H1 (cell line): ENCODE data around the gene ARHGAP27. TPM values are rescaled to one million over a fixed set of nuclear protein-coding genes. Genes with fewer than 3 reads are reported as not detected.
"Not testable (repeated sequence)": the region's sequence is repeated elsewhere in the genome, so short reads cannot be mapped to it uniquely, and the experiment has no call there.

Experiments
- CTCF ChIA-PET: fragments of 300-600 bp; sonication (Branson Sonifier 250); formaldehyde crosslinking; loops from one replicate; lab custom pipeline; 2021; ENCODE audit not compliant: partially characterized antibody; lab: Charles Lee
- POLR2A ChIA-PET: fragments of 300-600 bp; sonication (Branson Sonifier 250); formaldehyde crosslinking; loops from one replicate; lab custom pipeline; 2021; ENCODE audit warnings: inconsistent platforms; ENCODE audit not compliant: partially characterized antibody; lab: Charles Lee
- DNase-seq, 2 experiments: peaks; one replicate each; pipeline versions ENCODE4 v3.0.0 to v3.0.0-alpha.2; 2010 to 2022; ENCODE audit warnings: low spot score in 2 of 2, low read depth in 1 of 2, mixed read lengths in 1 of 2
- FAIRE-seq: peaks from 2 replicates; lab custom pipeline; 2011; peaks lifted over from hg19 to GRCh38; lab: Jason Lieb, UNC
- H2AFZ ChIP-seq: 2 replicates; pipeline ENCODE4 v1.8.1; 2012; ENCODE audit warnings: low read length, inconsistent platforms
- H2AK5ac ChIP-seq: 2 replicates; pipeline ENCODE4 v1.6.1; 2013; ENCODE audit warnings: low read depth, low read length
- H2BK120ac ChIP-seq: replicated peaks from 2 replicates; pipeline ENCODE3; 2013; ENCODE audit warnings: low read depth, low read length, inconsistent platforms
- H2BK12ac ChIP-seq: 2 replicates; pipeline ENCODE4 v1.6.1; 2013; ENCODE audit warnings: low read depth, low read length
- H2BK15ac ChIP-seq: 2 replicates; pipeline ENCODE4 v1.6.1; 2013; ENCODE audit warnings: low read length
- H2BK20ac ChIP-seq: 2 replicates; pipeline ENCODE4 v1.6.1; 2013; ENCODE audit warnings: low read length
- H2BK5ac ChIP-seq: 2 replicates; pipeline ENCODE4 v1.6.1; 2013; ENCODE audit warnings: low read depth, low read length
- H3K14ac ChIP-seq: 2 replicates; pipeline ENCODE4 v1.6.1; 2013; ENCODE audit warnings: inconsistent platforms; ENCODE audit not compliant: insufficient read length
- H3K18ac ChIP-seq: 2 replicates; pipeline ENCODE4 v1.6.1; 2013; ENCODE audit warnings: low read length; ENCODE audit errors: extremely low read depth
- H3K23ac ChIP-seq: 2 replicates; pipeline ENCODE4 v1.6.1; 2013; ENCODE audit warnings: inconsistent platforms; ENCODE audit not compliant: insufficient read length
- H3K23me2 ChIP-seq: 2 replicates; pipeline ENCODE4 v1.6.1; 2013; ENCODE audit warnings: low read depth, low read length
- H3K27ac ChIP-seq: 2 replicates; pipeline ENCODE4 v1.6.1; 2011; ENCODE audit warnings: low read depth, low read length, inconsistent platforms
- H3K27me3 ChIP-seq, 4 experiments: replicated peaks in 1 of 4; 1 replicate in 1 of 4; 2 replicates in 3 of 4; pipeline versions ENCODE4 v1.6.1 to v1.8.1; 2011 to 2013; ENCODE audit warnings: low read length in 3 of 4, mild to moderate bottlenecking in 3 of 4, inconsistent platforms in 2 of 4, mixed read lengths in 2 of 4, moderate library complexity in 1 of 4; ENCODE audit not compliant: control insufficient read depth in 3 of 4, insufficient read depth in 3 of 4; ENCODE audit errors: extremely low read depth in 1 of 4
- H3K36me3 ChIP-seq, 4 experiments: 2 replicates each; pipeline versions ENCODE4 v1.6.1 to v1.8.1; 2011 to 2013; ENCODE audit warnings: mild to moderate bottlenecking in 4 of 4, low read length in 3 of 4, moderate library complexity in 2 of 4, control low read depth in 1 of 4, inconsistent platforms in 1 of 4; ENCODE audit not compliant: insufficient read depth in 4 of 4, control insufficient read depth in 2 of 4
- H3K4ac ChIP-seq: replicated peaks from 2 replicates; pipeline ENCODE3; 2013; ENCODE audit warnings: low read length, low read depth, mixed read lengths, inconsistent platforms; ENCODE audit not compliant: insufficient read length
- H3K4me1 ChIP-seq, 4 experiments: replicated peaks in 1 of 4; 1 replicate in 1 of 4; 2 replicates in 3 of 4; pipeline versions ENCODE4 v1.6.1 to v1.8.1; 2011 to 2013; ENCODE audit warnings: low read length in 3 of 4, inconsistent platforms in 2 of 4, mixed read lengths in 1 of 4; ENCODE audit not compliant: insufficient read depth in 4 of 4, control insufficient read depth in 3 of 4
- H3K4me2 ChIP-seq, 2 experiments: 2 replicates each; pipeline versions ENCODE4 v1.6.1 to v1.8.1; 2011 to 2013; ENCODE audit warnings: low read depth in 2 of 2, low read length in 2 of 2, control low read depth in 1 of 2, inconsistent platforms in 1 of 2, mild to moderate bottlenecking in 1 of 2; ENCODE audit not compliant: insufficient read depth in 1 of 2
- H3K4me3 ChIP-seq, 4 experiments: fragments of 200-600, 300-600 bp in 1 of 4; sonication (generic), shearing (Covaris generic), sonication (Bioruptor Twin) in 1 of 4; 2 replicates each; pipeline versions ENCODE4 v1.5.1 to v1.8.1; 2011 to 2016; ENCODE audit warnings: low read length in 4 of 4, low read depth in 3 of 4, control low read depth in 2 of 4, inconsistent platforms in 2 of 4, mild to moderate bottlenecking in 2 of 4, mixed read lengths in 1 of 4, moderate library complexity in 1 of 4; ENCODE audit not compliant: insufficient read depth in 2 of 4; ENCODE audit errors: extremely low read depth in 1 of 4
- H3K56ac ChIP-seq: replicated peaks from 2 replicates; pipeline ENCODE3; 2013; ENCODE audit warnings: low read depth, mild to moderate bottlenecking, mixed read lengths, low read length, inconsistent platforms; ENCODE audit not compliant: insufficient read length
- H3K79me1 ChIP-seq: 2 replicates; pipeline ENCODE4 v1.6.1; 2013; ENCODE audit warnings: low read depth, low read length, control low read depth
- H3K79me2 ChIP-seq, 2 experiments: 2 replicates each; pipeline versions ENCODE4 v1.6.1 to v1.8.1; 2012 to 2013; ENCODE audit warnings: low read length in 2 of 2, mild to moderate bottlenecking in 2 of 2, inconsistent platforms in 1 of 2; ENCODE audit not compliant: insufficient read depth in 2 of 2, control insufficient read depth in 1 of 2
- H3K9ac ChIP-seq, 4 experiments: replicated peaks in 1 of 4; 1 replicate in 1 of 4; 2 replicates in 3 of 4; pipeline versions ENCODE4 v1.6.1 to v1.8.1; 2011 to 2013; ENCODE audit warnings: low read depth in 3 of 4, low read length in 3 of 4, control low read depth in 2 of 4, mild to moderate bottlenecking in 2 of 4, moderate library complexity in 2 of 4, inconsistent platforms in 1 of 4; ENCODE audit errors: extremely low read depth in 1 of 4
- H3K9me3 ChIP-seq, 2 experiments: 2 replicates each; pipeline versions ENCODE4 v1.6.1 to v1.8.1; 2012 to 2013; ENCODE audit warnings: mild to moderate bottlenecking in 2 of 2, moderate library complexity in 2 of 2, control low read depth in 1 of 2, inconsistent platforms in 1 of 2, low read depth in 1 of 2, low read length in 1 of 2, mixed read lengths in 1 of 2; ENCODE audit not compliant: insufficient read depth in 2 of 2
- H4K20me1 ChIP-seq, 2 experiments: replicated peaks in 1 of 2; 2 replicates each; pipeline versions ENCODE3 to v1.8.1; 2011 to 2013; ENCODE audit warnings: inconsistent platforms in 2 of 2, low read length in 2 of 2, mild to moderate bottlenecking in 1 of 2; ENCODE audit not compliant: insufficient read depth in 2 of 2, control insufficient read depth in 1 of 2
- H4K5ac ChIP-seq: 2 replicates; pipeline ENCODE4 v1.6.1; 2013; ENCODE audit warnings: low read length, low read depth, mixed read lengths, inconsistent platforms; ENCODE audit not compliant: insufficient read length
- H4K8ac ChIP-seq: 2 replicates; pipeline ENCODE4 v1.8.0; 2013; ENCODE audit warnings: mild to moderate bottlenecking, moderate library complexity, low read length, inconsistent platforms; ENCODE audit not compliant: insufficient read depth; ENCODE audit errors: extremely low read depth
- H4K91ac ChIP-seq: replicated peaks from 2 replicates; pipeline ENCODE3; 2013; ENCODE audit warnings: low read length, mixed read lengths, inconsistent platforms; ENCODE audit not compliant: insufficient read length
- WGBS, 2 experiments: shearing (Covaris generic) in 1 of 2; methylation state at CpG; one replicate each; pipeline versions ENCODE4 v1.1.6 to v1.1.7; 2013 to 2015; ENCODE audit warnings: low lambda C conversion rate in 2 of 2, mixed read lengths in 2 of 2, inconsistent platforms in 1 of 2, low coverage in 1 of 2, missing lambda C conversion rate in 1 of 2; ENCODE audit not compliant: insufficient replicate concordance in 2 of 2, insufficient coverage in 1 of 2, insufficient read length in 1 of 2; ENCODE audit errors: extremely low coverage in 1 of 2, missing lambda C conversion rate in 1 of 2; 5-methylcytosine and 5-hydroxymethylcytosine counted together
- polyA plus RNA-seq, 7 experiments: library from polyadenylated mRNA; depleted of rRNA in 3 of 7; stranded (reverse) in 5 of 7; unstranded in 2 of 7; fragments of >200 nt in 5 of 7; fragments of 200-250 nt in 2 of 7; gene quantifications; 1 replicate in 5 of 7; 2 replicates in 1 of 7; 4 replicates in 1 of 7; pipeline versions ENCODE4 v1.2.1 to v1.2.3, GENCODE V29; 2011 to 2013; ENCODE audit warnings: missing spikeins in 2 of 7, mixed read lengths in 2 of 7
- total RNA-seq: library from RNA; stranded (reverse); fragmentation: NEBNext Ultra II Directional; extraction: Animal tissue kit (Norgen Biotek cat#: 25700); gene quantifications from 2 replicates; pipeline ENCODE4 v1.2.1, GENCODE V29; 2021
- TF ChIP-seq, protein P1 (sequence below), 3 experiments: IDR thresholded peaks; 1 replicate in 2 of 3; 2 replicates in 1 of 3; pipeline versions ENCODE4 v1.5.1 to v1.6.1; 2011; ENCODE audit warnings: low read length in 3 of 3, mild to moderate bottlenecking in 3 of 3, inconsistent platforms in 2 of 3, low read depth in 1 of 3, moderate library complexity in 1 of 3; ENCODE audit not compliant: insufficient read depth in 1 of 3; ENCODE audit errors: control extremely low read depth in 1 of 3

Gene ARHGAP27
- total and polyA plus RNA-seq, 2 of the 8 experiments (the other 6 are each of a cell fraction or from before 2014, with no cell fraction given) = 11.6 to 13.1 TPM

DNA sequence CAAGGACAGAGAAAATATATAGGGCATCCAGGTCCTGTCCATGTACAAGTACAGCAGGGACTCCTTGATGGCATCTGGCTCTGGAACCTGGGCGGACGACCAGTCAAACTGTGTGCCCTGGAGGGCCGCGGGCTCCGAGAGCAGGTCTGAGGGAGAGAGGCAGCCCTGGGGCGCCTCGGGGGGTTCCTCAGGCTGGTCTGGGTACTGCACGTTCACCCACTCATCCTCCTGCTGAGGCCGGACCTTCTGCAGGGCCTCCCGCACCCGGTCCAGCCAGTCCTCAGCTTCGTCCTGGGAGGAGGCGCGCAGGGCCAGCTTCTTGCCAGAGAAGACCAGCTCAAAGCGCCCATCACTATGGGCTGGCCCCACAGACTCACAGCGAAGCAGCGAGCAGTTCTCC, 21.1 kb upstream of the ARHGAP27 start:
- H4K8ac ChIP-seq, H2BK15ac ChIP-seq, H3K36me3 ChIP-seq, H4K20me1 ChIP-seq, H2BK12ac ChIP-seq, H3K18ac ChIP-seq, H3K4me2 ChIP-seq, H3K27ac ChIP-seq, H2AFZ ChIP-seq, DNase-seq, H4K5ac ChIP-seq, H3K79me2 ChIP-seq, H4K91ac ChIP-seq, H2AK5ac ChIP-seq, H2BK120ac ChIP-seq, H3K4ac ChIP-seq, H3K9me3 ChIP-seq, H3K9ac ChIP-seq, H3K23me2 ChIP-seq, H3K4me3 ChIP-seq, CTCF ChIA-PET, FAIRE-seq, POLR2A ChIA-PET, H2BK5ac ChIP-seq, H2BK20ac ChIP-seq, H3K4me1 ChIP-seq, H3K27me3 ChIP-seq, H3K79me1 ChIP-seq, H3K56ac ChIP-seq, H3K23ac ChIP-seq, H3K14ac ChIP-seq: not testable (repeated sequence)
- TF ChIP-seq, protein P1, sequence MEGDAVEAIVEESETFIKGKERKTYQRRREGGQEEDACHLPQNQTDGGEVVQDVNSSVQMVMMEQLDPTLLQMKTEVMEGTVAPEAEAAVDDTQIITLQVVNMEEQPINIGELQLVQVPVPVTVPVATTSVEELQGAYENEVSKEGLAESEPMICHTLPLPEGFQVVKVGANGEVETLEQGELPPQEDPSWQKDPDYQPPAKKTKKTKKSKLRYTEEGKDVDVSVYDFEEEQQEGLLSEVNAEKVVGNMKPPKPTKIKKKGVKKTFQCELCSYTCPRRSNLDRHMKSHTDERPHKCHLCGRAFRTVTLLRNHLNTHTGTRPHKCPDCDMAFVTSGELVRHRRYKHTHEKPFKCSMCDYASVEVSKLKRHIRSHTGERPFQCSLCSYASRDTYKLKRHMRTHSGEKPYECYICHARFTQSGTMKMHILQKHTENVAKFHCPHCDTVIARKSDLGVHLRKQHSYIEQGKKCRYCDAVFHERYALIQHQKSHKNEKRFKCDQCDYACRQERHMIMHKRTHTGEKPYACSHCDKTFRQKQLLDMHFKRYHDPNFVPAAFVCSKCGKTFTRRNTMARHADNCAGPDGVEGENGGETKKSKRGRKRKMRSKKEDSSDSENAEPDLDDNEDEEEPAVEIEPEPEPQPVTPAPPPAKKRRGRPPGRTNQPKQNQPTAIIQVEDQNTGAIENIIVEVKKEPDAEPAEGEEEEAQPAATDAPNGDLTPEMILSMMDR (IDR thresholded peaks at IDR 0.05; ENCODE audit: control extremely low read depth in 1 of 3, insufficient read depth in 1 of 3, low read depth in 1 of 3, low read length in 3 of 3) = 0 out of 4 replicates have a peak, but pooled peaks of 1 of the 3 experiments have one; percentile 8
- WGBS, 2 experiments = 95% methylated on average over 15 of the region's 17 CpGs; no CpG with 5 or more reads in 1 of the 2 experiments
